Mucosa of gallbladder (tissue), 1 donor: Measurements from ENCODE around the gene RYR2. TPM values are rescaled to one million over a fixed set of nuclear protein-coding genes. Genes with fewer than 3 reads are reported as not detected.

Experiments
- DNase-seq: peaks from one replicate; pipeline ENCODE4 v3.0.0-alpha.2; 2020; ENCODE audit warnings: low spot score
- total RNA-seq: library from RNA; stranded (reverse); gene quantifications from one replicate; pipeline ENCODE4 v1.2.1, GENCODE V29; 2021
- donor health status: DM: no; HTN: no; CAD: no.

The RYR2 gene
- total RNA-seq, 1 donor from 2014 or later, result 7.5 TPM

GRCh38 chr1:237671262-237671661, 629.3 kb downstream of the RYR2 start:
- DNase-seq, result no peak

DNA sequence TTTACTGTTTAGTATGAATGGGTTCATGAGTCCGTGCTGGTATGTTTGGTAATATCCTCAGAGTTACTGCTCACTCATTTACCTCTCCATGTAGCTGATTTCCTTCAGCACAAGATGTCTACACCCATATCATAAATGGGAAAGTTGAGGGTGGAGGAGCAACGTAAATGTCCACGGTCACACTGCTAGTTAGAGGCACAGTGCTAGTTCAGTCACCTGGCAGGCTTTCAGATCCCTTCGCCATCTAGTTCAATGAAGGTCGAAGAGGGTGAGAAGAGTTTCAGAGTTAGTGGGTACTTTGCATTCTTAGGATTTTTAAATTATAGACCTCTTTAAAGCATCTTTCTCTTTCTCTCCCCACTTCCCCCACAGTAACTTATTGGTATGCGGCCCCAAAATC, 630.0 kb downstream of the RYR2 start:
- DNase-seq, result no peak

- DNase-seq, result no peak
These were observed 630.8 kb downstream of the RYR2 start for GRCh38 chr1:237672748-237673147.

DNA sequence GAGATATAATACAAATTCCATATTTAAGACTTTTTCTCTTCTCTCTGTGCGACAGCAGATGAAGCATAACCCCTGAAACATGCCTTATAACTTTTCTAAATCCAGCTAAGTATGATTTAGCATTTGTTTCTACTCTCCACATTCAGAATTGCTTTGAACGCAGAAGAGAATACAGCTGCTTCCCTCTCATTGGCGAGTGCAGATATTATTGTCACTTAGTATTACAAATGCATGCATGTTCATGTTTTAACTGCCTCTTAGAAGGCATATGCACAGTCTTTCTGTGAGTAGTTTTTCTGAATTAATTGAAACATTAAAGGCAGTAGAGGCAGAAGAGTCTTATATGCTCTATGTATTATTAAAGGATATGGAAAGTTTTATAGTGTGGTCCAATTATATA, 631.6 kb downstream of the RYR2 start:
- no peak for DNase-seq

DNA sequence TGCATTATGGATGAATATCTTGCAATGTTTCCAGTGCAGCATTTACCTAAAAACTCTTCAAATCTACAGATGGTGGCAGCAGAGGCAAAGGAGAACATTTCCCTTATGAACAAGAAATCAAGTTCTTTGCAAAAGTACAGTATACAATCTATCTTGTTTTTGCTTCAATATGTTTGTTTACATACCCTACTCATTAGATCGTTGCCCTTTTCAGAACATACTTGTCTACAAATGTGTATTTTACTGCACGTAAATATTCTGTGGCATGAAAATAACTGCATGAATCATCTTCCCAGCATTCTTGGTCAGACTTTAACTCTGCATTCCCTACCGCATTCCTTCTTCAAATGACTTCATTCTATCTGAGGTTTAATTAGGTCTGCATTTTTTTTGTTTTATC, 636.0 kb downstream of the RYR2 start:
- DNase-seq, result no peak

DNA sequence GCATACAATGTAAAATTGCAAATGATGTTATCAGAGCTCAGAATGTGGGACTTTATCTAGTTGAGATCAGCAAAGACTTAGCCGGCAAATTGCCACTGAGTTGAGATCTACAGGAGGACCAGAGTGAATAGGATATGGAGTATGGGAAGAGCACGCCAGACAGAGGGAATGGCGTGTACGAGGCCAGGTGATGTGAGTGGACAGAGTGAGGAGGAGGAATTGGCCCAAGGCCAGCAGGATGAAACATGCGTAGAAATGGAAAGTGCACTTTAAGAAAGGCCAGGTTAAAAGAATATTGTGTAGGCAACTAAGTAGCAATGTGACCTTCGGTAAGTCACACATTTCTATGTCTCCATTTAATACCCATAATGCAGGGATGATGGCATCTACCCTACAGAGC, 637.7 kb downstream of the RYR2 start:
- DNase-seq, result no peak

- DNase-seq, result no peak
These were observed 639.2 kb downstream of the RYR2 start for GRCh38 chr1:237681210-237681609.

GRCh38 chr1:237684236-237684635, 642.3 kb downstream of the RYR2 start:
- no peak for DNase-seq

DNA sequence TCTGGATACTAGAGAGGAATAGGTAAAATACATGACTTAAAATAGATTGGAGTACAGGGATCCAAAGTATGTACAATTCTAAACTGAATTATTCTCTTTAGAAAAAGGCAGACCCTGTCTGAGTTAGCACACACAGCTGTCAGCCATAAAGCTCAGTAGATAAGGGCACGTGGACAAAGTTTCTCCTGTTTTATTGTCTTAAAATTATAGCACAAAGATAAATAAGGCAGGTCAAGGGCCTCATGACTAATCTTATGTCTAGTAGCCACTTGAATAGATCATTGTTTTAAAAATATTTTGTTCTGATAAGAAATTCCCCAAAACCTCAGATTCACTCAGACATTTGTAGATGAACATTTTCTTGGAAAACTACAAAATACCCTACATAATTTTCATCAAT, 643.6 kb downstream of the RYR2 start:
- no peak for DNase-seq

DNA sequence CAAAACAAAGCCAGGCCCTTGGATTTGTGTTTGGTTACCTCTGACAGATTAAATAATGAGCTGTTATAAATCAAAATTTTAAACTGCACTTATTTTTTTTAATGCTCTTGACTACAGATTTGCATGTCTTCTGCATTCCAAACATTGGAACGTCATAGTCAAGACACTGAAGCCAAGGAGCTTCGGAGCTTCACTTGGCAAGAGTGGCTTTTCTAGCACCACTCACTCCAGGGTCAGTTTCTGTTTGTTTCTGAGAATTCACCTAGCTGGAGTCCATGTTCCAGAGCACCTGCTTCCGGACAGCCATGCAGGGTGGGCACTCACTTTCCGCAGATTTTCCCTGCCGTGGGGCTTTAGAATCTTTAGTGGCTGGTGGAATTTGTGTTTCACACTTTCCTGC, 645.8 kb downstream of the RYR2 start:
- no peak for DNase-seq

- no peak for DNase-seq
These were observed 648.7 kb downstream of the RYR2 start for GRCh38 chr1:237690656-237691055.

- no peak for DNase-seq
These were observed 650.3 kb downstream of the RYR2 start for GRCh38 chr1:237692255-237692654.

- no peak for DNase-seq
These were observed 653.9 kb downstream of the RYR2 start for GRCh38 chr1:237695878-237696277.

DNA sequence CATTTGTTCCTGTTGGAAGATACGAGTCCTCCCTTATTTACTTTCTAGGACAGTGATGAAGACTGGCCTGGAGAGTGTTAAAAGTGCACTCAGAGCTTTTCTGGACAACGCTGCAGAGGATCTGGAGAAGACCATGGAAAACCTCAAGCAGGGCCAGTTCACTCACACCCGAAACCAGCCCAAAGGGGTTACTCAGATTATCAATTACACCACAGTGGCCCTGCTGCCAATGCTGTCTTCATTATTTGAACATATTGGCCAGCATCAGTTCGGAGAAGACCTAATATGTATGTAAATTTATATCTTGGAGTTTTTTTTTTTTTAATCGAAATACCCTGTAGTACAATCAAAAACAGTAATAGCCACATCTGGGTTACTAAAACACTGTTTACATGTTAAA, 658.2 kb downstream of the RYR2 start:
- no peak for DNase-seq

- DNase-seq, result no peak
These were observed 659.5 kb downstream of the RYR2 start for GRCh38 chr1:237701534-237701933.

DNA sequence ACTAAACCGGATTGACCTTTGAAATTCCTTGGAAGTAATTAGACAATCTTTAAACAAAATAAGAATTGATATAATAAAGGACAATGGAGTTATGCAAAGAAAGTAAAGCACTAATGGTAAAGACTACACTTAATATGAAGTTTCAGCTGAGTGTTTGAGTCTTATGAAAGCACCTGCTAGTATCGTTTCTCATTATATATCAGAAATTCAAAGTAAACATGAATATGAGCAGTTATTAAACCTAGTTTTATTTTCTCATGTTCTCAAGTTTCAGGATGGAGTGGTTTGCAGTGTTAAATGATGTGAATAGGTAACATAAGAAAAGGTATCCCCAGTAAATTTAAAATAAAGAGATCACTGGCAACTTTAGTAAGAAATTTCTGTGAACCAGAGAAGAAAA, 660.2 kb downstream of the RYR2 start:
- no peak for DNase-seq

GRCh38 chr1:237705462-237705861, 663.5 kb downstream of the RYR2 start:
- DNase-seq, result no peak

GRCh38 chr1:237709355-237709754, 667.4 kb downstream of the RYR2 start:
- DNase-seq, result peak; percentile 18

- DNase-seq, result no peak
These were observed 669.3 kb downstream of the RYR2 start for GRCh38 chr1:237711281-237711680.

- no peak for DNase-seq
These were observed 670.1 kb downstream of the RYR2 start for GRCh38 chr1:237712082-237712481.

DNA sequence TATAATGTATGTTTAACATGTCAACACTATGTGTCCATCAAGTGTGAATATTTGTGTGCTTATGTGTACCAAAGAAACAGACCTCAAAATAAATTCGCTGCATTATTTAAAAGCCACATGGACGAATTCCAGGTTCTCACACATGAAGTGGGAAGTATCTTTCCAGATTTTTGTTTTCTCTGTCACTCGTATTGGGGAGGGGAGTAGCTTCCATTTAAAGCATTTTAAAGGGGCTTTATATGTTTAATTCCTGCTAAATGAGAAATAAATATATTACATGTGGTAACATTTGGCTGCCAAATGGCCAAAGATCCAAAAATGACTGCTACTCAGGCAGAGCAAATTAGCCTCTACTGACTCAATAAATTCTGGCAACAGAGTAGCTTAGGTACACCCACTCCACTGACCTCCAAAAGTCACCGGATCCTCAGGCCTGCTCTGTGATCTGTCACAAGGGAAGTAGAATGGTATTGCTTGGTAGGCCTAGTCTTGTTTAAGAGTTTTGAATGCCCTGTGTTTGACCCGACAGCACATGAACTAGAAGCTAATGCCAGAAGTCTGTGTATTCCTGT, 670.7 kb downstream of the RYR2 start:
- DNase-seq, result no peak

DNA sequence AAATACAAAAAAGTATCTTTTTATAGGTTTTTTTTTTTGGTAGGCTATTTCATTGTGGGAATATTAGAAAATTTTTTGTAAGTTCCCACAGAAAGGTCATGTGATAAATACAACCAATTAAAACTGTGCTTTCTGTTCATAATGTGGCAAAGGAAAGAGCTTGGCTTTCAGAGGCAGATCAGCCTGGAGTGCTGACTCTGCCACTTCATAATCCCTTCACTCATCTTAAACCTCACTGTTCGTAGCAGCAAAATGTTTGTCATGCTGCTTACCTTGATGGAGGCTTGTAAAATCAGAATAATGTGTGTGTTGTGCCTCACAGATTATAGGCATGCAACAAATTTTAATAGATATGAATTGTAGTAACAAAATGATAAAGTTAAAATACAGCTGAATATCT, 671.9 kb downstream of the RYR2 start:
- DNase-seq, result no peak

DNA sequence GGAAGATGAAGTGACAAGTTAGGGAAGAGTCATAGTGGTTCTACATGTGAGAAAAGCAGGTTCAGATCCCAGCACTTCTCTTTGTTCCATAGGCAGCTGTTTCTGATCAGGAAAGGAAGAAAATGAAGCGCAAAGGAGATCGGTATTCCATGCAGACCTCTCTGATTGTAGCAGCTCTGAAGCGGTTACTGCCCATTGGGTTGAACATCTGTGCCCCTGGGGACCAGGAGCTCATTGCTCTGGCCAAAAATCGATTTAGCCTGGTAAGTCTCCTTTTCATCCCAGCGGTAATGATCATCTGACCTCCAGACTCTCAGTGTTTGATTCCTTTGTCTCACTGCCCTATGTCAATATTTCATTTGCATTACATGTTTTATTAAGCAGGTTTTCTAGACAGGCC, 675.1 kb downstream of the RYR2 start:
- no peak for DNase-seq

DNA sequence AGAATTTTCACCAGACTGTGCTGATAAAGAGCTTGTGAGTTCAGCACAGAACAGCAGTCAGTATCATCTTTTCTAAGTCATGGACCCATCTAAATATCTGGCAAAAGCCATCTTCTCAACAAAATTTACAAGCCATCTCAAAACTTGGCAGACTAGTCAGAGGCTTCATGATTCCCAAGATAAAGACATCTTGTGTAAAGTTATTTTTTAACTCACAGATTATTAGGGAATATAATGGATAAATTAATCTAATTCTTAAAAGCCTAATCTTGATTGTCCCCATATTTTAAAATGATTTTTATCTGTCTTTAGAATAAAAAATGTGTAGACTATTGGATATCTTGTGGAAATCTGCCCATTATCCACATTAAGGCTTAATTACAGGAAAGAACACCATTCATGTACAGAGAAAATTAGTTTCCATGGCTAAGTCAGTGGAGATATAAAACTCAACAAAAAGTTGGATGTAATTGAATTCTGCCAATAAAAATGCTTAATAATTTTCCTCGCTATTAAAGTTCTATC, 688.9 kb downstream of the RYR2 start:
- no peak for DNase-seq
